ENCODE data around the gene CNOT3. TPM values are rescaled to one million over a fixed set of nuclear protein-coding genes. Genes with fewer than 3 reads are reported as not detected.

CNOT3 gene
- total and polyA plus RNA-seq, 2 of the 13 experiments (the other 11 are each of a cell fraction or from before 2014, with no cell fraction given) = 4.3 to 5.8 TPM

GRCh38 chr19:54159352-54160181 is 22.0 kb downstream of the CNOT3 start, which contains the start of gene LENG1 (continued):
- TF ChIP-seq TFE3 (CRISPR knock-in tag; IDR thresholded peaks at IDR 0.05) = 0 out of 2 replicates have a peak, but pooled peaks have one; percentile 13
- TF ChIP-seq SNAPC2 (CRISPR knock-in tag; IDR thresholded peaks at IDR 0.05) = no peak; the same call in 1 of the 2 replicates
- TF ChIP-seq TBL1XR1 (IDR thresholded peaks at IDR 0.05; ENCODE audit: borderline replicate concordance, low read length, partially characterized antibody) = no peak
- TF ChIP-seq SMAD1 (CRISPR knock-in tag; IDR thresholded peaks at IDR 0.05; ENCODE audit: borderline replicate concordance, low read depth) = peak; percentile 54; the same call in 1 of the 2 replicates
- peak; percentile 38; the same call in 1 of the 2 replicates for TF ChIP-seq MEIS1 (CRISPR knock-in tag; IDR thresholded peaks at IDR 0.05; ENCODE audit: borderline replicate concordance)
- TF ChIP-seq ZNF274 (CRISPR knock-in tag; IDR thresholded peaks at IDR 0.05) = no peak
- TF ChIP-seq ESRRA (CRISPR knock-in tag; IDR thresholded peaks at IDR 0.05; ENCODE audit: low read depth) = 0 out of 2 replicates have a peak, but pooled peaks have one; percentile 24
- no peak for TF ChIP-seq POLR2AphosphoS2 (IDR thresholded peaks at IDR 0.05; ENCODE audit: low read depth, low read length)
- TF ChIP-seq ONECUT2 (CRISPR knock-in tag; IDR thresholded peaks at IDR 0.05) = no peak
- TF ChIP-seq ZNF468 (CRISPR knock-in tag; IDR thresholded peaks at IDR 0.05) = no peak
- TF ChIP-seq ZKSCAN1 (IDR thresholded peaks at IDR 0.05; ENCODE audit: low read length) = no peak
- TF ChIP-seq BATF2 (CRISPR knock-in tag; IDR thresholded peaks at IDR 0.05) = 0 out of 2 replicates have a peak, but pooled peaks have one; percentile 37
- TF ChIP-seq ZNF703 (CRISPR knock-in tag; IDR thresholded peaks at IDR 0.05; ENCODE audit: borderline replicate concordance) = no peak
- peak; percentile 66 for TF ChIP-seq MXD1 (CRISPR knock-in tag; IDR thresholded peaks at IDR 0.05)
- TF ChIP-seq ZNF260 (CRISPR knock-in tag; IDR thresholded peaks at IDR 0.05; ENCODE audit: borderline replicate concordance, low read depth) = no peak
- TF ChIP-seq MZF1 (CRISPR knock-in tag; IDR thresholded peaks at IDR 0.05; ENCODE audit: borderline replicate concordance) = no peak
- peak; percentile 83; the same call in 1 of the 2 replicates for TF ChIP-seq SMYD3 (CRISPR knock-in tag; IDR thresholded peaks at IDR 0.05)
- TF ChIP-seq HOXA3 (CRISPR knock-in tag; IDR thresholded peaks at IDR 0.05) = no peak; the same call in 1 of the 2 replicates
- TF ChIP-seq ZBTB8A (CRISPR knock-in tag; IDR thresholded peaks at IDR 0.05; ENCODE audit: borderline replicate concordance, low read depth) = no peak
- peak; percentile 33; the same call in 1 of the 2 replicates for TF ChIP-seq BCL6 (CRISPR knock-in tag; IDR thresholded peaks at IDR 0.05)
- TF ChIP-seq ZNF282 (IDR thresholded peaks at IDR 0.05; ENCODE audit: partially characterized antibody) = no peak
- peak; percentile 98 for TF ChIP-seq RFX3 (CRISPR knock-in tag; IDR thresholded peaks at IDR 0.05)
- TF ChIP-seq ZNF484 (CRISPR knock-in tag; IDR thresholded peaks at IDR 0.05; ENCODE audit: borderline replicate concordance, low read depth) = no peak
- TF ChIP-seq FOXP4 (CRISPR knock-in tag; IDR thresholded peaks at IDR 0.05) = peak; percentile 25; the same call in 1 of the 2 replicates
- TF ChIP-seq PAX8 (CRISPR knock-in tag; IDR thresholded peaks at IDR 0.05; ENCODE audit: borderline replicate concordance) = 0 out of 2 replicates have a peak, but pooled peaks have one; percentile 26

Measured in HepG2 (cell line).